Measurements from ENCODE around the gene SCN5A.

The SCN5A gene

GRCh38 chr3:38556640-38557358 is 92.7 kb downstream of the SCN5A start:
- DNase-seq = no peak

- DNase-seq = no peak
Observed at GRCh38 chr3:38555926-38556325, 93.6 kb downstream of the SCN5A start.

GRCh38 chr3:38555149-38555840 is 94.2 kb downstream of the SCN5A start:
- DNase-seq = no peak

- no peak for DNase-seq
Observed at GRCh38 chr3:38554127-38554827, 95.2 kb downstream of the SCN5A start.

- no peak for DNase-seq
Observed at GRCh38 chr3:38553071-38553470, 96.4 kb downstream of the SCN5A start.

GRCh38 chr3:38552364-38552763 is 97.1 kb downstream of the SCN5A start:
- DNase-seq = no peak

GRCh38 chr3:38551026-38551832 is 98.3 kb downstream of the SCN5A start:
- DNase-seq = no peak

GRCh38 chr3:38549957-38550840 is 99.3 kb downstream of the SCN5A start:
- DNase-seq = no peak

GRCh38 chr3:38549486-38549885 is 100.0 kb downstream of the SCN5A start:
- no peak for DNase-seq

GRCh38 chr3:38549082-38549481 is 100.4 kb downstream of the SCN5A start:
- DNase-seq = no peak

- no peak for DNase-seq
Observed at GRCh38 chr3:38548154-38548931, 101.1 kb downstream of the SCN5A start.

GRCh38 chr3:38545983-38546382 is 103.5 kb downstream of the SCN5A start:
- no peak for DNase-seq

GRCh38 chr3:38545550-38545949 is 103.9 kb downstream of the SCN5A start:
- DNase-seq = no peak

- DNase-seq = no peak
Observed at GRCh38 chr3:38544926-38545325, 104.6 kb downstream of the SCN5A start.

- no peak for DNase-seq
Observed at GRCh38 chr3:38543586-38543985, 105.9 kb downstream of the SCN5A start.

- DNase-seq = no peak
Observed at GRCh38 chr3:38542401-38543298, 106.8 kb downstream of the SCN5A start.

GRCh38 chr3:38541806-38542205 is 107.7 kb downstream of the SCN5A start:
- DNase-seq = no peak

- no peak for DNase-seq
Observed at GRCh38 chr3:38538773-38539353, 110.6 kb downstream of the SCN5A start.

GRCh38 chr3:38536671-38537070 is 112.8 kb downstream of the SCN5A start:
- no peak for DNase-seq

GRCh38 chr3:38534604-38535003 is 114.9 kb downstream of the SCN5A start:
- DNase-seq = no peak
